T-helper 1 cell treated with Interleukin-12 subunit alpha and Interleukin-12 subunit beta and Interleukin-4 antibody, amounts not matched to agents 30 ng/mL and 1 ng/mL, for 36 hours (primary cell): ENCODE data around the gene TRIOBP. TPM values are rescaled to one million over a fixed set of nuclear protein-coding genes. Genes with fewer than 3 reads are reported as not detected.
"Not testable (repeated sequence)": the region's sequence is repeated elsewhere in the genome, so short reads cannot be mapped to it uniquely, and the experiment has no call there.

Experiments used
- intact Hi-C: fragments of 100-400 bp; cut with micrococcal nuclease; formaldehyde crosslinking; loops from one replicate; pipeline ENCODE4 v1.15.1; 2024
- total RNA-seq: library from RNA; stranded (reverse); gene quantifications from 2 replicates; pipeline ENCODE4 v1.2.3, GENCODE V29; 2022

The TRIOBP gene
- total RNA-seq, 1 donor from 2014 or later, result 45.8 TPM

DNA sequence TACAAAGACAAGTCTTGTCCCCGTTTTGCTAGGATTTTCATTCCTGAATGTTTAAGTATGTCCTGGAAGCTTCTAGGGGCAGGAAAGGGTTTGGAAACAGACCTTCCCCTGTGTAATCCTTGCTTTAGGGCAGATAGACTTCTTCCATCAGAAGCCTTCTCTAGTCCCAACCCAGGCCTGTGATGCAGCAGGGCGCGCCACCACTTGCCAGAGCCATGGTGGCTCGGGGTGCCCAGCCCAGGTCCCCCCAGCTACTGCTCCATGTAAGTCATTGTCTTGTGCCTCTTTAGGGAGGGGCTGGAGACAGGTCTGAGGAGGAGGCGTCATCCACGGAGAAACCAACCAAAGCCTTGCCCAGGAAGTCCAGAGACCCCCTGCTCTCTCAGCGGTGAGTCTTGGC lies 6.4 kb upstream of the TRIOBP start:
- intact Hi-C loops, result no loop called here

DNA sequence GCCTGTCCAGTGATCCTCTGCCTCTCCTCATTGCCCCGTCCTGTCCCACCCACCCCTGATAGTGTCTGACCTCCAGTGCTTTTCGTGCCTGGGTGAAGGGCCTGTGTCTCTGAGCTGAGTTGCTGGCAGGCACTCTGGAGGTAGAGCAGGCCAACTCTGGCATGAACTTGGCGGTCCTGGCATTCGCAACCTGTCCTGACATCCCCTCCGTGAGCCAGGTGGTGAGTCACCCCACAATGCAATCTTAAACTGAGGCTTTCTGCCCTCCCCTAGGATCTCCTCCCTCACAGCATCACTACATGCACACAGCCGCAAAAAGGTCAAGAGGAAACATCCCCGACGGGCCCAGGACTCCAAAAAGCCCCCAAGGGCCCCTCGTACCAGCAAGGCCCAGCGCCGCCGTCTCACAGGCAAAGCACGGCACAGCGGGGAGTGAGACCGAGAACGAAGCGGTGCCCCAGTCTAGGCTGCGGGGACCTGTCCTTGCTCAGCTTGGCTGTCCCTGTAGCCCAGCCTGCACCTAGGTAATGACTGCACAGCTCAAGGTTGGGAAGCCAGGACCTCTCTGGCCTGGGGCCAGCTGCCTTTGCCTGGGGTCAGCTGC lies 5.8 kb upstream of the TRIOBP start:
- intact Hi-C loops, result no loop called here

DNA sequence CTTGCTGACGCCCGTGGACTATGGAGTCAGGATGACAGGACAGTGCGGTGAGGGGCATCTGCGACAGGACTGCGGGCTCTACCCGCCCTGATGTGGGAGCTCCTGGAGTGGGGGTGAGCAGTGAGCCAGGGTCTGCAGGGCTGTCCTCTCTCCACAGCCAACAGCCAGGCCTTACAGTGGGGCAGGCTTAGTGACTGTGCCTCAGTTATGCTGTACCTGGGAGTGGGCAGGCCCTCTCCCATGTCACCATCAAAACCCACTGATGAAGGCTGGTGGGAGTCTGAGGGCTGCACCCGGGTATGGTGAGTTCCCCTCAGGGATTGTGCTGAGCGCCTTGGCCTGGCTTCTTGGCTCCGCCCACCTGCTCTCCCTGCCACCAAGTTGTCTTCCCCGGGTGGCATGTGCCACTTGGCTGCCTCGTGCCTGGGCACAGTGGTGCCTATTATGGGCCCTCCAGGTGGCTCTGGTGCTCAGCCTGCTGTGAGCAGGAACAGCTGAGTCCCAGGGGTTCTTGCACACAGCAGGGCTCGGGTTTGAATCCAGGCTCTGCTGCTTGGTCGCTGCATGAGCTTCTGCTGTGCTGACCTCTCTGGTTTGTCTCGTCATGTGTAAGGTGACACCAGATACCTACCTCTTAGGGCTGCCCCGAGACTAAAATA lies 4.1 kb upstream of the TRIOBP start:
- intact Hi-C loops, result no loop called here

DNA sequence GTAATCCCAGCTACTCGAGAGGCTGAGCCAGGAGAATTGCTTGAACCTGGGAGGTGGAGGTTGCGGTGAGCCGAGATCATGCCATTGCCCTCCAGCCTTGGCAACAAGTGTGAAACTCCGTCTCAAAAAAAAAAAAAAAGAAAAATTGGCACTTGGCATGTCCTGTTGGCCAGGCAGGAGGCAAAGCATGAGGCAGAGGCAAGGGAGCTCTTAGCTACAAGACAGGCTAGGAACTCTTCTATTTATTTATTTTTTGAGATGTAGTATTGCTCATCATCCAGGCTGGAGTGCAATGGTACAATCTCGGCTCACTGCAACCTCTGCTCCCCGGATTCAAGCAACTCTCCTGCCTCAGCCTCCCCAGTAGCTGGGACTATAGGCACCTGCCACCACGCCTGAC lies 2.7 kb upstream of the TRIOBP start:
- intact Hi-C loops, result not testable (repeated sequence)

DNA sequence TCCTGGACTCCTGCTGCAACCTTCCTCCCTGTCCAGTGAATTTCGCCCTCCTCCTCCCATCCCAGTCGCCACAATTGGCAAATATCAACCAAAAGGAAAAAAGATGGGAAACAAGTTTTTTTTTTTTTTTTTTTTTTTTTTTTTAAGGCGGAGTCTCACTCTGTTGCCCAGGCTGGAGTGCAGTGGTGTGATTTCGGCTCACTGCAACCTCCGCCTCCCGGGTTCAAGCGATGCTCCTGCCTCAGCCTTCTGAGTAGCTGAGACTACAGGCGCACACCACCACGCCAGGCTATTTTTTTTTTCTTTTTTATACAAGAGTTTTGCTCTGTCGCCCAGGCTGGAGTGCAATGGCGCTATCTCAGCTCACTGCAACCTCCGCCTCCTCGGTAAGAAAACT lies 590 bp upstream of the TRIOBP start:
- intact Hi-C loops, result loop anchor here (1.0 to 2.0 kb wide), 4 partner anchors 10 to 50 kb away; partner anchors contain the start of genes NOL12 and PDXP

DNA sequence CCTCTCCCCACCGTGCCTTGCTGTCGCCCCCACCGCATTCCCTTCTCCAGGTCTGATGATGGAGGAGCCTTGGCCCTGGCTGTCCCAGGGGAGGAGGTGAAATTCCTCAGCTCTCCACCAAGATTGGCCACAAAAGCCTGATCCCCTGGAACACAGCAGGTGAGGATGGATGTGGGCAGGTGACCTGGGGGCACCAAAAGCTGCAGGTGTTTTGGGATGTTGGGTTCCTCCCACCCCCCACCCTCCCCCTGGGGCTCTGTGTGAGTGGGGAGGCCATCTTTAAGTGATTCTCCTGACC lies 639 bp downstream of the TRIOBP start:
- intact Hi-C loops, result loop anchor here (2.0 kb wide), 1 partner anchor 21 kb away; no protein-coding TSS in a partner anchor

DNA sequence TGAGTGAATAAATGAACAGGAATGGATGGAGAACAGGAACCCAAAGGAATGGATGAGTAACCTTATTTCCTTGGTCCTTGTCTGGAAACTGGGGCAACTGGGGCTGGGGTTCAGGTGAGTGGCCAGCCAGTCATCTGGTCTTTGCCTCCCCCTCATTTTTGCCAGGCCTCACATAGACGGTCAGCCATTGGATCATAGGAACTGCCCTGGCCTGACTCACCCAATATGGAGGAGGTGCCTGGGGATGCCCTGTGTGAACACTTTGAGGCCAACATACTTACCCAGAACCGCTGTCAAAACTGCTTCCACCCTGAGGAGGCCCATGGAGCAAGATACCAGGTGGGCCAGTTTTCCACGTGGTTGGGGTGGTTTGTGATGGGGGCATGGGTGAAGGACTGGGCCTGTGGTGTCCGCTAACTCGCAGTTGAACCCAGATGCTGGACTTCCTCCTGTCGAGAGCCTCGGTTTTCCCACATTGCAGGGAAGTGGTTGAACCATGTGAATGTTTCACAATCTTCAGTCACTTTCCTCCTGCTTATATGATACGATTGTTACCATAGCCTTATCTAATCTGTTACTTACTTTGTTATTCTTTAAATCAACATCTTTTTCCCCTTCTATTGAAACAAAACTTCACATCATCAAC lies 4.4 kb downstream of the TRIOBP start:
- intact Hi-C loops, result no loop called here

DNA sequence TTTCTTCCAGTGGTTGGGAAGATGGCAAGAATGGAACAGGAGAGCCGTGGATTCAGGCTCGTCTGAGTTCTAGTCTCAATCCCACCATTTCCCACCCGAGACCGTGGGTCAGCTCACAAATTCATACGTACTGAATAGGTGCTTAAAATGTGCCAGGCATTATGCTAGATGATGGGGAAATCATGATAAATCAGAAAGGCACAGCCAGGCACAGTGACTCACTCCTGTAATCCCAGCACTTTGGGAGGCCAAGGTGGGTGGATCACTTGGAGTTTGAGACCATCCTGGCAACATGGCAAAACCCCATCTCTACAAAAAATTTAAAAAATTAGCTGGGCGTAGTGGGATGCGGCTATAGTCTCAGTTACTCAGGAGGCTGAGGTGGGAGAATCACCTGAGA lies 7.1 kb downstream of the TRIOBP start:
- intact Hi-C loops, result no loop called here

DNA sequence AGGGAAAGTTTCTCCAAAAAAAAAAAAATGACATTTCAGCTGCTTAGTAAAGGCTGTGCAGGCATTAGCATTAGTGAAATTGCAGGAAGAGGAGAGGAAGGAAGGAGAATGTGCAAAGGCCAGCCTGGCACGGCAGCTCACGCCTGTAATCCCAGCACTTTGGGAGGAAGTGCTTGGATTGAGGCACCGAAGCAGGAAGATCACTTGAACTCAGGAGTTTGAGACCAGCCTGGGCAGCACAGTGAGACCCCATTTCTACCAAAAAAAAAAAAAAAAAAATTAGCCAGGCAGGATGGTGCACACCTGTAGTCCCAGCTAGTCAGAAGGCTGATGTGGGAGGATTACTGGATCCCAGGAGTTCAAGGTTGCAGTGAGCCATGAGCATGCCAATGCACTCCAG lies 7.8 kb downstream of the TRIOBP start:
- intact Hi-C loops, result no loop called here

DNA sequence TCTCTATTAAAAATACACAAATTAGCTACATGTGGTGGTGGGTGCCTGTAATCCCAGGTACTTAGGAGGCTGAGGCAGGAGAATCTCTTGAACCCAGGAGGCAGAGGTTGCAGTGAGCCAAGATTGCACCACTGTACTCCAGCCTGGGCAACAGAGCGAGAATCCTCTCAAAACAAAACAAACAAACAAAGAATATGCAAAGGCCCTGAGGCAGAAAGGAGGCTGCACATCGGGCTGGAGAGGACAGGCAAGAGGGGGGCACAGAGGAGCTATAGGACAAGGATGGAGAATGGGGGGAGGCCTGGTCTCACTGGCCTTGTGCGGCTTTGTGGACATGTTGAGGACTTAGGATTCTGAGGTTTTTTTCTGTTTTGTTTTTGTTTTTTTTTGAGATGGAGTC lies 8.4 kb downstream of the TRIOBP start:
- intact Hi-C loops, result no loop called here

DNA sequence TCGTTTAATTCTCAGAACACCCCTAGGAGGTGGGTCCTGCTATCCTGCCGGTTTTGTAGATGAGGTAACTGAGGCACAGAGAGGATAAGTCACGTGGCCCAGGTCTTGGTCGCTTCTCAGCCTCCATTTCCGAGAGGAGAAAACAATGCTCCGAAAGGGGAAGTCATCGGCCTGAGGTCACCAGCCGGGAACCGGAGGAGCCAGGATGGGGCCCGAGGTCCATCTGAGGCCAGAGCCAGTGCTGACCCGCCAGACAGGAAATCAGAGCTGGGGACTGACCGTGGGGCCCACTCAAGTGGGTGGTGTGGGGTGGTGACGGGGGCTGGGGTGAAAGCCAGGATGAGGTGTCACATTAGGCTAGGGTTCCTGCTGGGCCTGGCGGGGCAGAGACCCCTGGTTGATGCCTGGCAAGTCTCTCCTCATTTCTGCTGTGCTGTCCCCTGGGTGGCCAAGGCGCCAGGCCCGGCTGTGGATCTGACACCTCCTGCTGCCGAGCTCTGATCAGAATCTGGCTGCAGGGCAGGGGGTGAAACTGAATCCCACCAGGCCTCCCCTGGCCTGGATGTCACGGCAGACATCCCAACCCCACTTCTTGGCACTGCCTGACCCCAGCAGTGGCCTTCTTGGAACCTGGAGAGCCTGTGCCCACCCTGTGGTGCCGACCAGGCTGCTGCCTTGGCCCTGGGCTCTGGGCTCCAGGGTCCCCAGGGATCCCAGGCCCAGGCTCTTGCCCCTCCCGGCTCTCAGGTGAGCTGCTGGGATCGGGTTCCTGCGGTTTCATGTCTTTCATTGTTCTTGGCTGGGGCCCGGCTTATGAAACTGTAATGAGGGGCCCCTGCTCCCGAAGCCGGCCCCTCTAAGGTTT lies 12.0 kb downstream of the TRIOBP start:
- intact Hi-C loops, result no loop called here

DNA sequence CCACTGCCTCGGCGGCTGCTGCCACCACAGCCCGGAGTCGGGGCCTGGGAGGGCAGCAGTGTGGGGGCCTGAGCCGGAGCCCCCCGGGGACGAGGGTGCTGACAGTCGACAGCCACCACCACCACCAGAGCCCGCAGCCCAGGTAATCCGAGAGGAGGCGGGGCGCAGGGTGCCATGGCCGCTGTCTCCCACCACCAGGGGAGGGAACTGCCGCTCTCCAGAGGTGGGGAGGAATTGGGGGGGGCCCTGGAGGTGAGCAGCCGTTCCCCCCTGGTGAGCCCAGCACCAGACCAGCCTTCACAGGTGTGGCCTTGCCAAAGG lies 12.6 kb downstream of the TRIOBP start:
- intact Hi-C loops, result no loop called here

DNA sequence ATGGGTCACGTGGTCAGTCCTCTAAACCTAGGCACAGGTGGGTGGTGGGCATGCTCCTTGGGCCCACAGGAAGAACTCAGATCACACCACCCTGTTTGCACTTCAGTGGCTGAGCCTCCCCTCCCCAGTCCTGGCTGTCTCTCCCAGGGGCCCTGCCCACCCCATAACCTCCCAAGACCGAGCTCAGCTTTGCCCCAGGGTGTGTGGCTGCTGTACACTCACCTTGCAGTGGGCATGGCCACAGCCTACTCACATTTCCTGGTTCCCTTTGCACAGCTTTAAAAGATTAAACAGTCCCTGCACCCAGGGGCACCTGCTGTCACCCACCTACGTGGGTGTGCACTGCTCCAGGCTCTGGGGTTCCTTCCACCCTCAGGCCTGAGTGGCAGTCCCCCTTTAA lies 13.8 kb downstream of the TRIOBP start:
- intact Hi-C loops, result no loop called here

DNA sequence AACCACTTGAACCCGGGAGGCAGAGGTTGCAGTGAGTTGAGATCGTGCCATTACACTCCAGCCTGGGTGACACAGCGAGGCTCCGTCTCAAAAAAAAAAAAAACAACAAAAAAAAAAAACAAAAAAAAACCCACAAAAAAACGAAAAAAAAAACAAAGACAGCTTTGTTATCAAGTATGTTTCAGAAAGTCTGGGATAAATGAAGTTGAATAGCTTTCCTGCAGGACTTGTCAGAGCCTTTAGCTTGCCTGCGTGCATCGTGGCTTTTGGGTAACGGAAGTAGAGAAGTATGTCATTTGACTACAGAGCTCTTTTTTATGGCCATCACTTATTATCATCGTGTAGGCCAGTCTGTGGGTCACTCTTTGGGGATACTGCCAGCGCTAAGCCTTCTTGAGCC lies 14.6 kb downstream of the TRIOBP start:
- intact Hi-C loops, result no loop called here

DNA sequence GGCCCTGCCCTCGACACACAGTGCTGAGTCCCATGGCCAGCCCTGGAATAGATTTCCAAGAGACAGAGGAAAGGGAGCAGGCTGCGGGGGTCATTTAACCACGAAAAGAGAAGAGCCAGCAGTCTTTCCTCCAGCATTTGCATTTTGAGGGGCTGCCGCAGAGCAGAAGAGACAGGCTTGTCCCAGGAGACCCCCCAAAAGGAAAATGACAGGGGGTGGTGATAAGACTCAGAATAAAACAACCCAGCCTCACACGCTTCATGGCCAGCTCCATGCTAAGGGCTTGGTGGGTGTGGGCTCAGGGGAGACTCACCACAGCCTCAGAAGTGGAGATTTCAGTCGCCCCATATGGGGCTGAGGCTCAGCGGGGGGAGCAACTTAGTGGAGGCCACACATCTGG lies 16.9 kb downstream of the TRIOBP start:
- intact Hi-C loops, result no loop called here

DNA sequence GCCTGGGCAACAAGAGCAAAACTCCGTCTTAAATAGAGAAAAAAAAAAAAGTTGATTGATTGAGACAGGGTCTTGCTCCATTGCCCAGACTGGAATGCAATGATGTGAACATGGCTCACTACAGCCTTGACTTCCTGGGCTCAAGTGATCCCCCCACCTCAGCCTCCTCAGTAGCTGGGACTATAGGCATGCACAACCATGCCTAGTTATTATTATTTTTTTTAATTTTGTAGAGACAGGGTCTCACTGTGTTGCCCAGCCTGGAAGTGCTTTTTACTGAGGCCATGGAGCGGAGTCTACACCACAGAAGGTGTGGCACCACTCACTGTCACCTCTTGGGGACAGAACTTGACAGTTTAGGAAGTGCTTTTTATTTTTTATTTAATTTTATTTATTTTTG lies 17.8 kb downstream of the TRIOBP start:
- intact Hi-C loops, result no loop called here

DNA sequence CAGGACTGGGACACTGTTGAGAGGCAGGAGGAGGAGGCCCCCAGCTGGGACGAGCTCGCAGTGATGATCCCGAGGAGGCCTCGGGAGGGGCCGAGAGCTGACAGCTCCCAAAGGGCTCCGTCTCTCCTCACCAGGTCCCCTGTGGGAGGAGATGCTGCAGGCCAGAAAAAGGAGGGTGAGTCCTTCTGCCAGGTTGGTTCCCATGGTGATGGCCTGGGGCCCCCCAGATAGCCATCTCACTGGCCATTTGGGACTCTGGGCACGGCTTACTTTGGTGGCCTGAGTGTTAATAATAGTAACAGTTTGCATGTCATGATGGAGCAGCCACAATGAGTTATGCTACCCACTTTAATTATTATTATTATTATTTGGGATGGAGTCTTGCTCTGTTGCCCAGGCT lies 18.9 kb downstream of the TRIOBP start:
- intact Hi-C loops, result no loop called here

DNA sequence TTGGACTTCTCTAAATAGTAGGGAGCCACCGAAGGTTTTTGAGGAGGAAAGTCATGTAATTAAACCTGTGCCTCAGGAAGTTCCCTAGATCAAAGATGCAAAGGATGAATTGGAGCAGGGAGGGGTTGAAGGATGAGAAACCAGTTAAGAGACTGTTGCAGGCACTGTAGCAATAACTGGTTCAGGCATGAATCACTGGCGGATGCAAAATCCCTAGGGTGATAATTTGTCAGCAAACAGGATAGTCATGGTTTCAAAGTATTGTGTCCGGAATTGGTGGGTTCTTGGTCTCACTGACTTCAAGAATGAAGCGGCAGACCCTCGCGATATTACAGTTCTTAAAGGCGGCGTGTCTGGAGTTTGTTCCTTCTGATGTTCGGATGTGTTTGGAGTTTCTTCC lies 19.9 kb downstream of the TRIOBP start:
- intact Hi-C loops, result no loop called here

DNA sequence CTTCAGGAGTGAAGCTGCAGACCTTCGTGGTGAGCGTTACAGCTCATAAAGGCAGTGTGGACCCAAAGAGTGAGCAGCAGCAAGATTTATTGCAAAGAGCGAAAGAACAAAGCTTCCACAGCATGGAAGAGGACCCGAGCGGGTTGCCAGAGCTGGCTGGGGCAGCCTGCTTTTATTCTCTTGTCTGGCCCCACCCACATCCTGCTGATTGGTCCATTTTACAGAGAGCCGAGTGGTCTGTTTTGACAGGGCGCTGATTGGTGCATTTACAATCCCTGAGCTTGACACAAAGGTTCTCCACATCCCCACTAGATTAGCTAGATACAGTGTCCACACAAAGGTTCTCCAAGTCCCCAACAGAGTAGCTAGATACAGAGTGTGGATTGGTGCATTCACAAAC lies 20.4 kb downstream of the TRIOBP start:
- intact Hi-C loops, result not testable (repeated sequence)

DNA sequence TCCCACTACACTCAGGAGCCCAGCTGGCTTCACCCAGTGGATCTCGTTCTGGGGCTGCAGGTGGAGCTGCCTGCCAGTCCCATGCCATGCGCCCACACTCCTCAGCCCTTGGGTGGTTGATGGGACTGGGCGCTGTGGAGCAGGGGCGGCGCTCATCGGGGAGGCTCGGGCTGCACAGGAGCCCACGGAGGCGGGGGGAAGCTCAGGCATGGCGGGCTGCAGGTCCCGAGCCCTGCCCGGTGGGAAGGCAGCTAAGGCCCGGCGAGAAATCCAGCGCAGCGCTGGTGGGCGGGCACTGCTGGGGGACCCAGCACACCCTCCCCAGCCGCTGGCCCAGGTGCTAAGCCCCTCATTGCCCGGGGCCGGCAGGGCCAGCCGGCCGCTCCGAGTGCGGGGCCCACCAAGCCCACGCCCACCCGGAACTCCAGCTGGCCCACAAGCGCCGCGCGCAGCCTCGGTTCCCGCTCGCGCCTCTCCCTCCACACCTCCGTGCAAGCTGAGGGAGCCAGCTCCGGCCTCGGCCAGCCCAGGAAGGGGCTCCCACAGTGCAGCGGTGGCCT lies 21.0 kb downstream of the TRIOBP start:
- intact Hi-C loops, result not testable (repeated sequence)

DNA sequence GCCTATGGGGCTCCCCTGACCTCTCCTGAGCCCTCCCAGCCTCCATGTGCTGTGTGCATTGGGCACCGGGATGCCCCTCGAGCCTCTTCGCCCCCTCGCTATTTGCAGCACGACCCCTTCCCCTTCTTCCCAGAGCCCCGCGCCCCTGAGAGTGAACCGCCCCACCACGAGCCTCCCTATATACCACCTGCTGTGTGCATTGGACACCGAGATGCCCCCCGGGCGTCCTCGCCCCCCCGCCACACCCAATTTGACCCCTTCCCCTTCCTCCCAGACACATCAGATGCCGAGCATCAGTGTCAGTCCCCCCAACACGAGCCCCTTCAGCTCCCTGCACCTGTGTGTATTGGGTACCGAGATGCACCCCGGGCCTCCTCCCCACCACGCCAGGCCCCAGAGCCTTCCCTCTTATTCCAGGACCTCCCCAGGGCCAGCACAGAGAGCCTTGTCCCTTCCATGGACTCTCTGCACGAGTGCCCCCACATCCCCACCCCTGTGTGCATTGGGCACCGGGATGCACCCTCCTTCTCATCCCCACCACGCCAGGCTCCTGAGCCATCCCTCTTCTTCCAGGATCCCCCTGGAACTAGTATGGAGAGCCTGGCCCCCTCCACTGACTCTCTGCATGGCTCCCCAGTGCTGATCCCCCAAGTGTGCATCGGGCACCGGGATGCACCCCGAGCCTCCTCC lies 28.8 kb downstream of the TRIOBP start:
- intact Hi-C loops, result no loop called here
